ENCODE measurements around the gene ENOX1. TPM values are rescaled to one million over a fixed set of nuclear protein-coding genes. Genes with fewer than 3 reads are reported as not detected.

The ENOX1 gene
- total RNA-seq, 1 experiment from 2014 or later = 1.8 TPM

DNA sequence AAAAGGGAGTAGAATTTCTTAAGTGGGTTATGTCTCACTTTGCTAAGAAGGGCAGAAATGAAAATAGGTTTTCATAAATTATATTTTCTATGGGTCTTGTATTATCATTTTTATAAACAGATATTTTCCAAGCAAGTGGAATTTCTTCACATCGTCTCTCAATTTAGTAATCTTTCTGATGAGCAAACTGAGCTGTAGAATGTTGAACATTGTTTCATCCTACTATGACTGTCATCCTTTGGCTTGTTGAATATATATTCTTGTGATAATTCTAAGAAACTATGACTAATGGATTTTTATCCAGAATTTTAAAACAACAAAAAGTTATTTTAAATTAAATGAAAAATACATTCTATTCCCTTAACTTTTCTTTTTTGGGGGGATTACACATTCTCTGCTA is 313.8 kb downstream of the ENOX1 start:
- H3K27me3 Mint-ChIP-seq (ENCODE audit: insufficient read depth, unreplicated experiment) = no peaks in the 10 kb centered on the region
- ChIA-PET CTCF (no interaction called here), POLR2A (no interaction called here)
- BruUV-seq (replicated peaks) = no TSS peak
- TF ChIP-seq, protein P1, sequence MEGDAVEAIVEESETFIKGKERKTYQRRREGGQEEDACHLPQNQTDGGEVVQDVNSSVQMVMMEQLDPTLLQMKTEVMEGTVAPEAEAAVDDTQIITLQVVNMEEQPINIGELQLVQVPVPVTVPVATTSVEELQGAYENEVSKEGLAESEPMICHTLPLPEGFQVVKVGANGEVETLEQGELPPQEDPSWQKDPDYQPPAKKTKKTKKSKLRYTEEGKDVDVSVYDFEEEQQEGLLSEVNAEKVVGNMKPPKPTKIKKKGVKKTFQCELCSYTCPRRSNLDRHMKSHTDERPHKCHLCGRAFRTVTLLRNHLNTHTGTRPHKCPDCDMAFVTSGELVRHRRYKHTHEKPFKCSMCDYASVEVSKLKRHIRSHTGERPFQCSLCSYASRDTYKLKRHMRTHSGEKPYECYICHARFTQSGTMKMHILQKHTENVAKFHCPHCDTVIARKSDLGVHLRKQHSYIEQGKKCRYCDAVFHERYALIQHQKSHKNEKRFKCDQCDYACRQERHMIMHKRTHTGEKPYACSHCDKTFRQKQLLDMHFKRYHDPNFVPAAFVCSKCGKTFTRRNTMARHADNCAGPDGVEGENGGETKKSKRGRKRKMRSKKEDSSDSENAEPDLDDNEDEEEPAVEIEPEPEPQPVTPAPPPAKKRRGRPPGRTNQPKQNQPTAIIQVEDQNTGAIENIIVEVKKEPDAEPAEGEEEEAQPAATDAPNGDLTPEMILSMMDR (IDR thresholded peaks at IDR 0.05; ENCODE audit: unreplicated experiment) = no peak
- DNase-seq (ENCODE audit: unreplicated experiment) = no peak
- H3K4me1 Mint-ChIP-seq (ENCODE audit: insufficient read depth, unreplicated experiment) = no peaks in the 10 kb centered on the region
- H3K36me3 Mint-ChIP-seq (ENCODE audit: insufficient read depth, unreplicated experiment) = no peaks in the 10 kb centered on the region
- no peak overlapping the region for H3K4me3 Mint-ChIP-seq (ENCODE audit: unreplicated experiment)
- H3K9me3 Mint-ChIP-seq (ENCODE audit: unreplicated experiment) = no peaks in the 10 kb centered on the region
- H3K27ac Mint-ChIP-seq (ENCODE audit: low read depth, unreplicated experiment) = no peak overlapping the region
- intact Hi-C loops (cut with micrococcal nuclease) = no loop called here

DNA sequence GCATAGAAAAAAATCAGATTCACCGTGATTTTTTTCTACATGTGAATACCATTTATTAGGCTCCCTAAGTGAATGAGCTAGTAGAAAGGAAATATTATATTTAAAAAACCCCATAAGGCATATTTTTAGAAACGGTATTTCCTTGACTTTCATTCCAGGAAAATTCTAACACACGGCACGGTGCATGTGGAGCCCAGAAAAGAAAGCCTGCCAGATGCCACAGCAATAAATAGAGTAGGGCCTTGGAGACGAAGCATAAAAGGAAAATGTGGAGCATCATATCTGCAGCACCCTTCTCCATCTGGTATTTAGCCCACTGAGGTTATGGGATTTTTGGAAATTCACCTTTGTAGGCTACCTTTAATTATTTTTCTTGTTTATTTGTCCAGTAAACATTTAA is 314.4 kb downstream of the ENOX1 start:
- Mint-ChIP-seq H3K36me3 (ENCODE audit: insufficient read depth, unreplicated experiment) (no peaks in the 10 kb centered on the region), H3K4me3 (ENCODE audit: unreplicated experiment) (no peak overlapping the region), H3K4me1 (ENCODE audit: insufficient read depth, unreplicated experiment) (no peaks in the 10 kb centered on the region), H3K9me3 (ENCODE audit: unreplicated experiment) (no peaks in the 10 kb centered on the region), H3K27me3 (ENCODE audit: insufficient read depth, unreplicated experiment) (no peaks in the 10 kb centered on the region), H3K27ac (ENCODE audit: low read depth, unreplicated experiment) (no peak overlapping the region)
- intact Hi-C loops (cut with micrococcal nuclease) = no loop called here
- no TSS peak for BruUV-seq (replicated peaks)
- no peak for DNase-seq (ENCODE audit: unreplicated experiment)
- ChIA-PET POLR2A (no interaction called here), CTCF (no interaction called here)
- TF ChIP-seq, protein P1 (IDR thresholded peaks at IDR 0.05; ENCODE audit: unreplicated experiment) = no peak

DNA sequence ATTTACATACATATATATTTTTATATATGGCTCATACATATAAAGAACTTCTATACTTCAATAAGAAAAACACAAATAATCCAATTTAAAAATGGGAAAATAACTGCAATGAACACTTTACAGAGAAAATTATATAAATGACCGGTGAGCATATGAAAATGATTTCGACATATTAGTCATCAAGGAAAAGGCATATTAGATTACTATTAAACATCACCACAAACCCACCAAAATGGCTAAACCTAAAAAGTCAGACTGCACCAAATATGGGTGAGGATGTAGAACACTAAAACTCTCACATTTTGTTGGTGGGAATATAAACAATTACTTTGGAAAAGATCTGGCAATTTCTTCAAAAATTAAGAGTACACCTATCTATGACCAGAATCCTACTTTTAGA is 316.2 kb downstream of the ENOX1 start:
- ChIA-PET CTCF (no interaction called here), POLR2A (no interaction called here)
- Mint-ChIP-seq H3K9me3 (ENCODE audit: unreplicated experiment) (no peaks in the 10 kb centered on the region), H3K27me3 (ENCODE audit: insufficient read depth, unreplicated experiment) (no peaks in the 10 kb centered on the region), H3K36me3 (ENCODE audit: insufficient read depth, unreplicated experiment) (no peaks in the 10 kb centered on the region), H3K4me3 (ENCODE audit: unreplicated experiment) (no peak overlapping the region), H3K27ac (ENCODE audit: low read depth, unreplicated experiment) (no peak overlapping the region), H3K4me1 (ENCODE audit: insufficient read depth, unreplicated experiment) (no peaks in the 10 kb centered on the region)
- intact Hi-C loops (cut with micrococcal nuclease) = no loop called here
- DNase-seq (ENCODE audit: unreplicated experiment) = no peak
- BruUV-seq (replicated peaks) = no TSS peak
- TF ChIP-seq, protein P1 (IDR thresholded peaks at IDR 0.05; ENCODE audit: unreplicated experiment) = no peak

DNA sequence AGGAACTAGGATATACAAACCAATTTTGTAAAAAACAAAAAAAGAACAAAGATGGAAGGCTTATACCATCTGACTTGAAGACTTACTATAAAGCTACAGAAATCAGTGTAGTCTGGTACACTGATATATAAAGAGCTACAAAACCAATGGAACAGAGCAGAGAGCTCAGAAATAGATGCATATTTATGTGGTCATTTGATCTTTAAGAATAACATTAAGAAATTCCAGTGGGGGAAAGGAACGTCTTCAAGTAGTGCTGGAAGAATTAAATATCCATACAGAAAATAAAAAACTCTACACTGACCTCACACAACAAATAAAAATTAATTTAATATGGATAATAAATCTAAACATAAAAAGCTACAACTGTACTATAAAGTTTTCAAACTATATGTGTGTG is 317.0 kb downstream of the ENOX1 start:
- CTCF ChIA-PET = no interaction called here
- no peaks in the 10 kb centered on the region for H3K36me3 Mint-ChIP-seq (ENCODE audit: insufficient read depth, unreplicated experiment)
- TF ChIP-seq, protein P1 (IDR thresholded peaks at IDR 0.05; ENCODE audit: unreplicated experiment) = no peak
- no peak overlapping the region for H3K27ac Mint-ChIP-seq (ENCODE audit: low read depth, unreplicated experiment)
- no peaks in the 10 kb centered on the region for H3K27me3 Mint-ChIP-seq (ENCODE audit: insufficient read depth, unreplicated experiment)
- POLR2A ChIA-PET = no interaction called here
- BruUV-seq (replicated peaks) = no TSS peak
- H3K4me3 Mint-ChIP-seq (ENCODE audit: unreplicated experiment) = no peak overlapping the region
- intact Hi-C loops (cut with micrococcal nuclease) = no loop called here
- no peak for DNase-seq (ENCODE audit: unreplicated experiment)
- no peaks in the 10 kb centered on the region for H3K4me1 Mint-ChIP-seq (ENCODE audit: insufficient read depth, unreplicated experiment)
- no peaks in the 10 kb centered on the region for H3K9me3 Mint-ChIP-seq (ENCODE audit: unreplicated experiment)

Data from MCF 10A (cell line).